Activated CD8-positive, alpha-beta memory T cell treated with anti-CD3 and anti-CD28 coated beads, Interleukin-2, amount 50 U/mL, for 24 hours (primary cell): ENCODE data around the gene UVRAG.
"Not testable (repeated sequence)": the region's sequence is repeated elsewhere in the genome, so short reads cannot be mapped to it uniquely, and the experiment has no call there.

Experiments used
- DNase-seq: peaks from one replicate; pipeline ENCODE4 v3.0.0-alpha.2; 2020; ENCODE audit errors: extremely low read depth

Gene UVRAG

DNA sequence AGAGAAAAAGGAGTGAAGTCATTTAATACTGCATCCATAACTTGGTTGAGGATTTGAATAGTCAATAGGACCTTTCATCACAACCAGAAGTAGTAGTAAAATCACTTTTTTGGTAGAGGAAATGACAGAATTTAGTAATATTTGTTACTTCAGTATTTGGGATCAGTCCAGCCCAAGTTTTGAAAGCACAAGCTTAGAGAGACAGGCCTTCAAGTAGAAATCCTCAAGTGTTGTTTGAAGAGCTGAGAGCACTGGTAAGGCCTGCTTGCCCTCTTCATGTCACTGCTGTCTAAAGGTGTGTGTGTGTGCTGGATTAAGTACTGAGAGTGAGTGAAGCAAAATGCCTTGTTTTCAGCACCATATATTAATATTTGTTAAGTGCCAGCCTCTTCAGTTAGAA is 254.0 kb downstream of the UVRAG start:
- no peak for DNase-seq

GRCh38 chr11:76071090-76071489 is 256.1 kb downstream of the UVRAG start:
- no peak for DNase-seq

DNA sequence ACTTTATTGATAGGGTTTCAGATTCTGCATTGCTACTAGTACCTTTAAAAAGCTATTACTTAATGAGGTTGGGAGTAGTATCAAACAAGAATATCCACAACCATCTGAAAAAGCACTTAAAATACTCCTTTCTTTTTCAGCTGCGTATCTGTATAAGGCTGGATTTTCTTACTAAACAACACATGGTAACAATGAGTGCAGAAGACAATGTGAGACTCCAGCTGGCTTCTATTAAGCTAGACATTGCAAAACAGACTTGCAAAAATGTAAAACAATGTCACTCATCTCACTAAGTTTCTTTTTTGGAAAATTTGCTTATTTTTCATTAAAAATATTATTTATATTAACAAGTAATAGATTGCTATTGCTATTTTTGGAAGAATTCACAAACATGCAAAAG is 258.7 kb downstream of the UVRAG start:
- DNase-seq: no peak

- no peak for DNase-seq
These were observed 259.4 kb downstream of the UVRAG start for GRCh38 chr11:76074148-76075095.

DNA sequence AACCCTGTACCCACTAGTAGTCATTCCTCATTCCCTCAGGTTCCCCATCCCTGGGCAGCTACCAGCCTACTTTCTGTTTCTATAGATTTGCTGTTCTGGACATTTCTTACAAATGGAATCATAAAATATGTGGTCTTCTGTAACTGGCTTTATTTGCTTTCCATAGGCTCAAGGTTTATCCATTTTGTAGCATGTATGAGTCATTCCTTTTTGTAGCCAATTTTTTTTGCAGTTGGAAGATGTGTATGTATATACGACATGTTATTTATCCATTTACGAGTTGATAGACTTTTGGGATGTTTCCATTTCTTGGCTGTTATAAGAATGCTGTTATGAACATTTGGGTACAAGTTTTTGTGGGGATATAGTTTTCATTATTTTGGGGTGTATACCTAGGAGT is 260.7 kb downstream of the UVRAG start:
- DNase-seq: no peak

- DNase-seq: not testable (repeated sequence)
These were observed 261.2 kb downstream of the UVRAG start for GRCh38 chr11:76076253-76076652.

GRCh38 chr11:76076749-76077148 is 261.7 kb downstream of the UVRAG start:
- DNase-seq: no peak

DNA sequence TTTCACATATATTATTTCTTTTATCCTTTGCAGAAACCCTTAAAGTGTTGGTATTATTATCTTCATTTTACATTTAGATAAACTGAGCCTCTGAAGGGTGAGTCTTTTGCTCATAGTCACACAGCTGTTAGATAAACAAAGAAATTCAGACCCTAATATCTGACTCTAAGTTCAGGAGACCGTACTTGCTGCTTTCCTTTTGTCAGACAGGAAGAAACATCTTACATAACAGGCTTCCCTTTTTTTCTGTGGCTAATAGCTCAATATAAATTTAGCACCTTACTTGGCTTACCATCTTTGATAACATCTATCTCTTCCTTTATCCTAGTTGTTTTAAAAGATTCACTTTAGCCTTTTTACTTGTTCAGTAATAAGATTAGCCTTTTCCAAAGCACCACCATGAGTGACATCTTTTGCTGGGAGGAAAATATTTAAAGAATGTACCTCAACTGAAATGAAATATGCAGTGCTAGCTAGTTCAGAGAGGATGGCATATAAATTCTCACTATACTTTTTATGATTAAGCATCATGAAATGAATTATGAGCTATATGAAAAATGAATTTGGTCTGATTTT is 262.7 kb downstream of the UVRAG start:
- DNase-seq: no peak

DNA sequence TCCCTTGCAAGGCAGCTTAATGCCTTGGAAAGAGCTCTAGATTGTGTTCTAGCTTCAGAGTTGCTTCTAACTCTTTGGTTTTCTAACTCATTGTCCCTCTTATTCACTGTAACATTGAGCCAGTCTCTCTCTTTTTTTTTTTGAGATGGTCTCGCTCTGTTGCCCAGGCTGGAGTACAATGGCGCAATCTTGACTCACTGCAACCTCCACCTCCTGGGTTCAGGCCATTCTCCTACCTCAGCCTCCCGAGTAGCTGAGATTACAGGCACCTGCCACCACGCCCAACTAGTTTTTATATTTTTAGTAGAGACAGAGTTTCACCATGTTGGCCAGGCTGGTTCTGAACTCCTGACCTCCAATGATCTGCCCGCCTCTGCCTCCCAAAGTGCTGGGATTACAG is 266.1 kb downstream of the UVRAG start:
- DNase-seq: not testable (repeated sequence)

DNA sequence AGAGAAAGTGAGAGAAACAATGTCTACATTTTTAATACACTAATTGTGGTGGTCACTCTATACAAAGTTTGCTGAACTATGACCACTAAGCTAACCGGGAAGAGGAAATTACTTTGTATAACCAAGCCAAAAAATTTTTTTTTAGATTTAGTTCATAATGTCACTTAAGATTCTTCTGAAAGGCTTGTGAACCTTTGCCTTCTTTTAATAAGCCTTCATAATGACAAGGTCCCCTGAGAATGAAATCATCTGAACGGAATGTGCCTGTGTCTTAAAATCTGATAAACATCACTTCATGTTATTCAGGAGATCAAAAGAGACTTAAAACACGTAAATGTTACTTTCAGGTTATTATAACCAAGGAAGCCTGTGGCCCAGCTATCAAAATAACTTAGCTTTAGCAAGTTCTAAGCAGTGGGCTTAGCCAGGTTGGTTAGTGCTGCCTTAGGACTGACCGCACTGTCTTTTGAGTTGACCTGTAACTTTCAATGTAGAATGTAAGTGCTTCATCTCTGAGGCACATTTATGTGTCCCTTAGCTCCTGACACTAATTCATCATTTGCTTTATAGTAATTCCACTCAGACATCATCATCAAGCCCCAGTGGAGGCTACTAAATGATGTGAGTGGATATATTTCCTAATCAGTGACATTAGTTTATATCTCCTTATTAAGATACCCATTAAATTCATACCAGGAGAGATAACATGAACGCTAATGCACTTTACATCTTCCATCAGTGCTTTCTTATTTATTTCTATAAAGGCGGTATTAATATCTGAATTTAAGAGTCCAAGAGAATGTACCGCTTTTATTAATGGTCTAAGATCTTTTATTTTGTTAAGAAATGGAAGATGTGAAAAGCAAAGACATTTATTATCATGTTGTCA is 268.8 kb downstream of the UVRAG start:
- no peak for DNase-seq

GRCh38 chr11:76085270-76085669 is 270.3 kb downstream of the UVRAG start:
- no peak for DNase-seq

DNA sequence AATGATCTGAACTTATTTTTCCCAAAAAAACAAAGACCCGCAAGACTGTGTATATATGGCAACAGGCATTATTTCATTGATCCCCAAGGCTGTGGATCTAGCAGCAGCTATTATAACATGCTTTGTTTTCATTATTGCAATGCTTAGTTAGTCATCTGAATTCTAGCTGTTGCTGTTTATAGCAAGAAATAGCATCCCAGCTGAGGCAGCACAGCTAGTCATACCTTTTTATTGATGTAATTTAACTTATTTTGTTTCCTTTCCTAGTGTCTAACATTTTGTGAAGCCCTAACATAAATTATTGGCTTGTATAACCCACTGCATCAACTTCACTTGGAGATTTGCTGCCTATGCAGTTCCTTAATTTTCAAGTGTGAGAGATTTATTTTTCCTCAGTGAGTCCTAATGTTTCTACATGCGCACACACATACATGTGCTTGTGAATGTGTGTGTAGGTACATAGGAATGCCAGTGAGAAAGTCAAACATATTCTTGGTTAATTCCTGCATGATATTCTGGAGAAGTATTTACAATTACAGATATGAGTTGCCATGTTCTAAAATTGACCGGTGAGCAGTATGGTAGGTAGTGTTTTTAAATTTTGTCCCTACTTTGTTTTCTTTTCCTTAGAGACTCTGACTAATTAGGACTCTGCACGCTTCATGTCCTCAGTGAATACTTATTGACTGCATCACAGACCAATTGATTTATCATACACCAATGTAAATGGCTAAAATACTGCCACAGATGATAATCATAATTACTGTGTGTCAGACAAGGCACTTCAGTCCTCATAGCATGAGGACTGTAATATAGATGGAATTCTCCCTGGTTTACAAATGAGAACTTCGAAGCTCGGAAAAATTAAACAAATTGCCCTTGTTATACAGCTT is 272.0 kb downstream of the UVRAG start:
- no peak for DNase-seq

DNA sequence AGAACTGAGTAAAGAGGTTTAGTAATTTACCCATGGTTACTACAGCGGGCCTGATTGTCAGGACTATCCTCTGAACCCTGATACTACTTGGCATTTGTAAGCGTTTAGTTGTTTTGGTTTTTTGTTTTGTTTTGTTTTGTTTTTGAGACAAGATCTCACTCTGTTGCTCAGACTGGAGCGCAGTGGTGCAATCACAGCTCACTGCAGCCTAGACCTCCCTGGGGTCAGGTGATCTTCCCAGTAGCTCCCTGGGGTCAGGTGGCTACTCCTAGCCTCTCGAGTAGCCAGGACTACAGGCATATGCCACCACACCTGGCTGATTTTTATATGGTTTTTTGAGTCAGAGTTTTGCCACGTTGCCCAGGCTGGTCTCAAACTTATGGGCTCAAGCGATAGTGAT is 272.7 kb downstream of the UVRAG start:
- DNase-seq: no peak

GRCh38 chr11:76088511-76088910 is 273.5 kb downstream of the UVRAG start:
- no peak for DNase-seq

GRCh38 chr11:76090174-76090573 is 275.2 kb downstream of the UVRAG start:
- no peak for DNase-seq

- DNase-seq: no peak
These were observed 275.8 kb downstream of the UVRAG start for GRCh38 chr11:76090821-76091220.

DNA sequence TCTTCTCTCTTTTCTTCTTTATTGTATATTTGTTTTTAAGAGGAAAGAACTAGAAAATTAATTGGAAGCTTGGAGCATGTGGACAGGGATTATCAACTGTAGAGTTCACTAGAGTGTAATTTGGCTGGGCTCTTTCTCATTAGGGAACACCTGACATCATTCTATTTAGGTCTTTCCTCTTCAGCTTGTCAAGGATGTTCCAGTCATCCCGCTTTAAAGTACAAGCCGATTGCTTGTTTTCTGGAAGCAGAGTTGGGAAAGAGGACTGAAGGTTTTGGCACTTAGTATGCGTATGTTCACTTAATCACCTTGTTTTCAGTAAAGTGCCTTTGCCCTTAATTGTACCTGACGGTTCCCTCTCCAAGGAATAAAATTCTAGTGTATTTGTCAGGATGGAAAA is 279.7 kb downstream of the UVRAG start:
- no peak for DNase-seq

- no peak for DNase-seq
These were observed 280.9 kb downstream of the UVRAG start for GRCh38 chr11:76095891-76096290.

DNA sequence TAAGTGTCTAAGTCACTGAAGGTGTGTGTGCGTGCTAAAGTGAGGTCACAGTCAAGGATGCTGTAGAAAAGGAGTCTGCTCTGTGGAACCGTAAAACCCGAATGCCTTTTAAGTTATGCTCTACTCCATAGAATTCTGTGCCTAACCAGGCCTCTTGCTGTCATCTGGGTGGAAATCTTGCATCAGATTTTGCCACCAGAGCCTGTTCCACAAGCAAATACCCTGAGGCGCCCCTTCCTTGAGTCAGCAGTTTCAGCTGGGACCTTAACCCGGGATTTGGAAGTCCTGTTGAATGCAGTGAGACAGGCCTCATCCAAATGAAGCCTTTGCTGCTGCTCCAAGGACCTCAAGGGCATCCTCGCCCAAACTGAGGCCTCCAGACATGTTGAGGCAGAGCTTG is 281.5 kb downstream of the UVRAG start:
- DNase-seq: no peak

- no peak for DNase-seq
These were observed 287.8 kb downstream of the UVRAG start for GRCh38 chr11:76102802-76103201.

DNA sequence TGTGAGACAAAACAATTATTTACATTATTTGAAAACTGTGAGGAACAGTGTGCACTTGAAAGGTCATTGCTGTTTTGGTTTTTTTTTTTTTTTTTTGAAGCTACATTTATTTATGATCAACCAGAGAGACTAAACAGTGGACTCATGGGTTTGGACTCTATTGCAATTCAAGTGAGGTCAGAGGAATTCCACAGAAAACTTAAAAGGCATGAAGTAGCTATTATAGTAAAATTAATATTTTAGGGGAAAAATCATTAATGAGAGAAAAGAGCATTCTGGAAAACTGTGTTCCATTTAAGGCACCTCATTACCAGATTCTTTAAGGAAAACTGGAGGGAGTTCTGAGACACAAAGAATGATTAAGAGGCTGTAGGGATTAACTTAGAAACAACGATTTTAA is 288.4 kb downstream of the UVRAG start:
- no peak for DNase-seq
